Colonic mucosa (tissue), 4 donors: Measurements from ENCODE around the gene ABCA9. TPM values are rescaled to one million over a fixed set of nuclear protein-coding genes. Genes with fewer than 3 reads are reported as not detected.

Experiments
- DNase-seq: peaks from one replicate; pipeline ENCODE4 v3.0.0-alpha.2; 2020
- H3K27ac ChIP-seq: fragments of 200-600 bp; one replicate; pipeline ENCODE4 v1.8.0; 2021
- H3K27me3 ChIP-seq: fragments of 200-600 bp; one replicate; pipeline ENCODE4 v1.8.0; 2021
- H3K36me3 ChIP-seq: fragments of 200-600 bp; one replicate; pipeline ENCODE4 v1.8.0; 2021
- H3K4me1 ChIP-seq: fragments of 200-600 bp; one replicate; pipeline ENCODE4 v1.8.0; 2021; ENCODE audit warnings: mild to moderate bottlenecking
- H3K4me3 ChIP-seq: fragments of 200-600 bp; one replicate; pipeline ENCODE4 v1.8.0; 2021
- H3K9ac ChIP-seq, 2 donors: one replicate each; pipeline ENCODE4 v1.7.0; 2013; ENCODE audit warnings: control low read depth in 2 of 2, low read depth in 2 of 2, low read length in 2 of 2
- H3K9me3 ChIP-seq: fragments of 200-600 bp; one replicate; pipeline ENCODE4 v1.8.0; 2021
- CTCF ChIP-seq: fragments of 200-600 bp; IDR thresholded peaks from one replicate; pipeline ENCODE4 v1.8.0; 2022; ENCODE audit warnings: antibody characterized with exemption, mild to moderate bottlenecking
- intact Hi-C: fragments of 100-400 bp; cut with DNase I; formaldehyde crosslinking; loops from one replicate; pipeline ENCODE4 v1.14.1; 2022
- total RNA-seq, 2 donors: library from RNA; stranded (reverse); fragmentation: NEBNext Ultra II Directional in 1 of 2; extraction: Animal tissue kit (Norgen Biotek cat#: 25700) in 1 of 2; gene quantifications; one replicate each; pipeline ENCODE4 v1.2.1, GENCODE V29; 2021
- donor health status: healthy.
- donor health status: DM: no; HTN: no; CAD: no.
- donor health status: DM: no; HTN: no; CAD: no.

Gene ABCA9
- total RNA-seq, 2 donors from 2014 or later, result 0.54 to 2.5 TPM

GRCh38 chr17:69057280-69057679 is 3.4 kb downstream of the ABCA9 start:
- Histone ChIP-seq H3K4me1 (no peaks in the 10 kb centered on the region), H3K4me3 (no peak overlapping the region), H3K27me3 (no peaks in the 10 kb centered on the region), H3K36me3 (no peaks in the 10 kb centered on the region), H3K27ac (peak overlapping the region; percentile 42), H3K9me3 (no peaks in the 10 kb centered on the region), H3K9ac (no peak overlapping the region)
- intact Hi-C loops, result loop anchor here (10.0 kb wide), 1 partner anchor 282 kb away; no protein-coding TSS in a partner anchor
- TF ChIP-seq CTCF, result no peak
- no peak for DNase-seq

- no peak for TF ChIP-seq CTCF
- no peaks in the 10 kb centered on the region for H3K27me3 ChIP-seq
- intact Hi-C loops, result loop anchor here (10.0 kb wide), 1 partner anchor 282 kb away; no protein-coding TSS in a partner anchor
- no peaks in the 10 kb centered on the region for H3K36me3 ChIP-seq
- H3K9ac ChIP-seq, result no peak overlapping the region
- no peak overlapping the region for H3K27ac ChIP-seq
- H3K4me1 ChIP-seq, result no peaks in the 10 kb centered on the region
- H3K4me3 ChIP-seq, result no peak overlapping the region
- DNase-seq, result no peak
- H3K9me3 ChIP-seq, result no peaks in the 10 kb centered on the region
Measured at GRCh38 chr17:69056179-69056823, 4.4 kb downstream of the ABCA9 start.

- no peak overlapping the region for H3K9ac ChIP-seq
- H3K4me1 ChIP-seq, result no peaks in the 10 kb centered on the region
- H3K27me3 ChIP-seq, result no peaks in the 10 kb centered on the region
- H3K27ac ChIP-seq, result no peak overlapping the region
- no peak for TF ChIP-seq CTCF
- H3K4me3 ChIP-seq, result no peak overlapping the region
- DNase-seq, result no peak
- no peaks in the 10 kb centered on the region for H3K9me3 ChIP-seq
- H3K36me3 ChIP-seq, result no peaks in the 10 kb centered on the region
- intact Hi-C loops, result loop anchor here (10.0 kb wide), 1 partner anchor 281 kb away; no protein-coding TSS in a partner anchor
Measured at GRCh38 chr17:69055334-69055733, 5.4 kb downstream of the ABCA9 start.

- DNase-seq, result no peak
- H3K27me3 ChIP-seq, result no peaks in the 10 kb centered on the region
- no peak overlapping the region for H3K9ac ChIP-seq
- no peaks in the 10 kb centered on the region for H3K36me3 ChIP-seq
- no peak overlapping the region for H3K27ac ChIP-seq
- no peaks in the 10 kb centered on the region for H3K9me3 ChIP-seq
- no peaks in the 10 kb centered on the region for H3K4me1 ChIP-seq
- H3K4me3 ChIP-seq, result no peak overlapping the region
- TF ChIP-seq CTCF, result no peak
- intact Hi-C loops, result loop anchor here (10.0 kb wide), 1 partner anchor 276 kb away; no protein-coding TSS in a partner anchor
Measured at GRCh38 chr17:69050999-69051775, 9.5 kb downstream of the ABCA9 start.

- Histone ChIP-seq H3K4me1 (no peaks in the 10 kb centered on the region), H3K9ac (no peak overlapping the region), H3K27ac (no peak overlapping the region), H3K4me3 (no peak overlapping the region), H3K36me3 (no peaks in the 10 kb centered on the region), H3K9me3 (no peaks in the 10 kb centered on the region), H3K27me3 (no peaks in the 10 kb centered on the region)
- intact Hi-C loops, result no loop called here
- TF ChIP-seq CTCF, result no peak
- no peak for DNase-seq
Measured at GRCh38 chr17:69048634-69049033, 12.1 kb downstream of the ABCA9 start.
